SK-N-SH (cell line): ENCODE results near the gene ABHD17B. TPM values are rescaled to one million over a fixed set of nuclear protein-coding genes. Genes with fewer than 3 reads are reported as not detected.

ENCODE experiments used
- CTCF ChIA-PET: fragments of 300-600, 350-600 bp; formaldehyde crosslinking; extraction: SDS; loops from one replicate; lab custom pipeline; 2021; lab: Yijun Ruan, JAX
- POLR2A ChIA-PET: fragments of 350-600 bp; sonication (Branson Sonifier 250); formaldehyde crosslinking; extraction: SDS; loops from one replicate; lab custom pipeline; 2020; ENCODE audit warnings: antibody characterized with exemption, inconsistent platforms; lab: Yijun Ruan, JAX
- DNase-seq: peaks from one replicate; pipeline ENCODE4 v3.0.0; 2012
- H2AFZ ChIP-seq: fragments of 200-600 bp; sonication (generic); 2 replicates; pipeline ENCODE4 v1.8.1; 2016; ENCODE audit warnings: antibody characterized with exemption, mild to moderate bottlenecking, low read depth
- H3F3A ChIP-seq: fragments of 200-600 bp; sonication (generic); replicated peaks from 2 replicates; pipeline ENCODE3; 2016; ENCODE audit warnings: antibody characterized with exemption, mild to moderate bottlenecking; ENCODE audit not compliant: insufficient read depth
- H3K27ac ChIP-seq, 2 experiments: fragments of 200-500 bp in 1 of 2; fragments of 200-600 bp in 1 of 2; sonication (Bioruptor generic) in 1 of 2; sonication (generic), shearing (Covaris generic) in 1 of 2; 2 replicates each; pipeline versions ENCODE4 v1.5.1 to v1.6.1; 2014 to 2016; ENCODE audit warnings: low read depth in 2 of 2, inconsistent platforms in 1 of 2, low read length in 1 of 2, mild to moderate bottlenecking in 1 of 2, mixed read lengths in 1 of 2
- H3K27me3 ChIP-seq: fragments of 200-600 bp; sonication (generic), shearing (Covaris generic); 2 replicates; pipeline ENCODE4 v1.6.1; 2016; ENCODE audit warnings: mixed run types; ENCODE audit not compliant: insufficient read depth
- H3K36me3 ChIP-seq, 2 experiments: fragments of 200-500 bp in 1 of 2; fragments of 200-600 bp in 1 of 2; sonication (Bioruptor generic) in 1 of 2; sonication (generic) in 1 of 2; replicated peaks in 1 of 2; 2 replicates each; pipeline versions ENCODE3 to v1.5.1; 2014 to 2016; ENCODE audit warnings: low read length in 1 of 2, mild to moderate bottlenecking in 1 of 2; ENCODE audit not compliant: insufficient read depth in 2 of 2, control insufficient read depth in 1 of 2
- H3K4me1 ChIP-seq, 2 experiments: fragments of 200-500 bp in 1 of 2; fragments of 200-600 bp in 1 of 2; sonication (Bioruptor generic) in 1 of 2; sonication (generic), shearing (Covaris generic) in 1 of 2; 2 replicates each; pipeline versions ENCODE4 v1.5.1 to v1.6.1; 2014 to 2016; ENCODE audit warnings: low read depth in 1 of 2, low read length in 1 of 2, mixed run types in 1 of 2; ENCODE audit not compliant: insufficient read depth in 2 of 2, control insufficient read depth in 1 of 2
- H3K4me2 ChIP-seq: fragments of 200-600 bp; sonication (generic), shearing (Covaris generic); 2 replicates; pipeline ENCODE4 v1.6.1; 2017; ENCODE audit warnings: mixed run types
- H3K4me3 ChIP-seq, 2 experiments: fragments of 200-500 bp in 1 of 2; fragments of 200-600 bp in 1 of 2; sonication (Bioruptor generic) in 1 of 2; sonication (generic), shearing (Covaris generic) in 1 of 2; 2 replicates each; pipeline versions ENCODE4 v1.5.1 to v1.8.1; 2014 to 2016; ENCODE audit warnings: low read depth in 2 of 2, inconsistent platforms in 1 of 2, low read length in 1 of 2, mild to moderate bottlenecking in 1 of 2, mixed read lengths in 1 of 2, moderate library complexity in 1 of 2
- H3K79me2 ChIP-seq: fragments of 200-600 bp; sonication (generic); 2 replicates; pipeline ENCODE4 v1.8.1; 2017; ENCODE audit warnings: mild to moderate bottlenecking; ENCODE audit not compliant: insufficient read depth
- H3K9ac ChIP-seq: fragments of 200-600 bp; sonication (generic); 2 replicates; pipeline ENCODE4 v1.6.1; 2017; ENCODE audit warnings: mixed run types
- H3K9me2 ChIP-seq: fragments of 200-600 bp; sonication (generic); 2 replicates; pipeline ENCODE4 v1.6.1; 2017; ENCODE audit warnings: mixed run types
- H3K9me3 ChIP-seq: fragments of 200-600 bp; sonication (generic); 2 replicates; pipeline ENCODE4 v1.6.1; 2017; ENCODE audit warnings: mixed run types, mild to moderate bottlenecking, moderate library complexity
- H4K20me1 ChIP-seq: fragments of 200-600 bp; sonication (generic); 2 replicates; pipeline ENCODE4 v1.6.1; 2017; ENCODE audit warnings: mild to moderate bottlenecking, mixed run types; ENCODE audit not compliant: insufficient read depth
- CHD2 ChIP-seq: fragments of 150-350 bp; IDR thresholded peaks from 2 replicates; pipeline ENCODE4 v1.6.1; 2018; ENCODE audit warnings: low read length; ENCODE audit not compliant: partially characterized antibody
- ELF1 ChIP-seq: IDR thresholded peaks from 2 replicates; pipeline ENCODE4 v1.4.0; 2012
- EP300 ChIP-seq, 2 experiments: IDR thresholded peaks; 2 replicates each; pipeline versions ENCODE4 v1.4.0 to v1.6.1; 2012; ENCODE audit warnings: borderline replicate concordance in 1 of 2, low read depth in 1 of 2, low read length in 1 of 2
- GABPA ChIP-seq: IDR thresholded peaks from 2 replicates; pipeline ENCODE4 v1.4.0; 2012; ENCODE audit warnings: low read depth, mild to moderate bottlenecking
- GATA2 ChIP-seq: sonication (generic); formaldehyde crosslinking; IDR thresholded peaks from 2 replicates; pipeline ENCODE4 v1.5.0; 2020; ENCODE audit warnings: mild to moderate bottlenecking, missing genetic modification reagents
- MEF2A ChIP-seq: IDR thresholded peaks from 2 replicates; pipeline ENCODE4 v1.4.0; 2012; ENCODE audit warnings: low read depth, borderline replicate concordance
- MXI1 ChIP-seq: IDR thresholded peaks from 2 replicates; pipeline ENCODE4 v1.6.1; 2012; ENCODE audit warnings: mild to moderate bottlenecking, low read depth, low read length, improper control_type of control experiment
- RAD21 ChIP-seq: IDR thresholded peaks from 2 replicates; pipeline ENCODE4 v1.6.1; 2012; ENCODE audit warnings: mild to moderate bottlenecking, low read length
- RCOR1 ChIP-seq: fragments of 150-350 bp; IDR thresholded peaks from 2 replicates; pipeline ENCODE4 v1.6.1; 2017; ENCODE audit warnings: antibody characterized with exemption, low read length
- RFX5 ChIP-seq: IDR thresholded peaks from 2 replicates; pipeline ENCODE4 v1.6.1; 2012; ENCODE audit warnings: mild to moderate bottlenecking, improper control_type of control experiment, low read length
- RXRA ChIP-seq: IDR thresholded peaks from 2 replicates; pipeline ENCODE4 v1.4.0; 2012; ENCODE audit warnings: low read depth, mild to moderate bottlenecking, borderline replicate concordance
- SIN3A ChIP-seq: IDR thresholded peaks from 2 replicates; pipeline ENCODE4 v1.6.1; 2012; ENCODE audit warnings: low read depth, mild to moderate bottlenecking, low read length, moderate library complexity, borderline replicate concordance
- TCF12 ChIP-seq: IDR thresholded peaks from 2 replicates; pipeline ENCODE4 v1.4.0; 2012
- TEAD4 ChIP-seq: IDR thresholded peaks from 2 replicates; pipeline ENCODE4 v1.4.0; 2012; ENCODE audit warnings: mild to moderate bottlenecking, borderline replicate concordance; ENCODE audit not compliant: insufficient read depth
- YY1 ChIP-seq: IDR thresholded peaks from 2 replicates; pipeline ENCODE4 v1.4.0; 2012; ENCODE audit warnings: low read depth, mild to moderate bottlenecking
- WGBS: methylation state at CpG from one replicate; pipeline ENCODE4 v1.1.6; 2017; ENCODE audit warnings: low lambda C conversion rate; 5-methylcytosine and 5-hydroxymethylcytosine counted together
- polyA plus RNA-seq, 3 experiments: library from polyadenylated mRNA; depleted of rRNA; stranded (reverse); fragments of >200 nt; gene quantifications; 2 replicates each; pipeline ENCODE4 v1.2.3, GENCODE V29; 2012
- TF ChIP-seq, protein P1 (sequence below): fragments of 150-350 bp; IDR thresholded peaks from 2 replicates; pipeline ENCODE4 v1.6.1; 2017; ENCODE audit warnings: antibody characterized with exemption, low read length, low read depth, borderline replicate concordance
- TF ChIP-seq, protein P2 (sequence below): IDR thresholded peaks from 2 replicates; pipeline ENCODE4 v1.4.0; 2012; ENCODE audit warnings: low read depth, borderline replicate concordance
- TF ChIP-seq, protein P3 (sequence below): IDR thresholded peaks from 2 replicates; pipeline ENCODE4 v1.4.0; 2012; ENCODE audit warnings: low read depth
- TF ChIP-seq, protein P4 (sequence below): fragments of 200-600 bp; sonication (generic); IDR thresholded peaks from 2 replicates; pipeline ENCODE4 v1.6.1; 2017; ENCODE audit warnings: antibody characterized with exemption, mild to moderate bottlenecking, moderate library complexity
- TF ChIP-seq, protein P5 (sequence below): fragments of 150-350 bp; IDR thresholded peaks from 2 replicates; pipeline ENCODE4 v1.6.1; 2016; ENCODE audit warnings: mild to moderate bottlenecking, low read depth, low read length

The ABHD17B gene
- polyA plus RNA-seq, 1 of the 3 experiments (the other 2 are of a cell fraction) = 7.3 TPM

DNA sequence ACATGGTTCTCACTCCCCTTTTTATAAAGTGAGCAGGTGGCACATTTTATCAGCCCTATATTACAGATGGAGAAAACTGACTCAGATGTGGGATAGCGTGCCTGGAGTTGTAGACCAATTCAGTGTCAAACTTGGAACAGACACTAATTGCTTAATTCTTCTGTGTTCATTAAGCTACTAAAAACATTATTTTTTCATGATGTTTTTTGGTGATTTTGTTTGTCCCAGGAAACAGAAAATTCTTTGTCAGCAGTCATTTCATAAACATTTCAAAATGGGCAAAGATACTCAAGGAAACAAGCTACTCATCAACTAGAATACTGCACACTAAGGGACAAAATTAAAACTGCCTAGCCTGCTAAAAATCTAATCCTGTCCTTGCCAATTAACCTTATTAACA, 2.2 kb downstream of the ABHD17B start:
- H3K4me1 ChIP-seq = peaks cover 0 to 7% of the 10 kb centered on the region in 2 experiments; a peak in 2 of 4 replicates
- peaks cover 50% of the 10 kb centered on the region for H4K20me1 ChIP-seq
- peak overlapping the region; percentile 83 for H3K4me2 ChIP-seq
- no peaks in the 10 kb centered on the region for H3K9me2 ChIP-seq
- no peaks in the 10 kb centered on the region for H3K27me3 ChIP-seq
- TF ChIP-seq, protein P1, sequence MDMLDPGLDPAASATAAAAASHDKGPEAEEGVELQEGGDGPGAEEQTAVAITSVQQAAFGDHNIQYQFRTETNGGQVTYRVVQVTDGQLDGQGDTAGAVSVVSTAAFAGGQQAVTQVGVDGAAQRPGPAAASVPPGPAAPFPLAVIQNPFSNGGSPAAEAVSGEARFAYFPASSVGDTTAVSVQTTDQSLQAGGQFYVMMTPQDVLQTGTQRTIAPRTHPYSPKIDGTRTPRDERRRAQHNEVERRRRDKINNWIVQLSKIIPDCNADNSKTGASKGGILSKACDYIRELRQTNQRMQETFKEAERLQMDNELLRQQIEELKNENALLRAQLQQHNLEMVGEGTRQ = no peak
- TF ChIP-seq GATA2 (CRISPR knock-in tag) (no peak), YY1 (no peak), EP300 (IDR thresholded peaks at IDR 0.05; ENCODE audit: borderline replicate concordance in 1 of 2, low read depth in 1 of 2, low read length in 1 of 2) (no peak), RFX5 (no peak), SIN3A (no peak), ELF1 (no peak), TCF12 (no peak), RCOR1 (no peak), MEF2A (no peak), TEAD4 (no peak), GABPA (no peak), CHD2 (no peak), MXI1 (no peak), RXRA (no peak), RAD21 (no peak)
- TF ChIP-seq, protein P2, sequence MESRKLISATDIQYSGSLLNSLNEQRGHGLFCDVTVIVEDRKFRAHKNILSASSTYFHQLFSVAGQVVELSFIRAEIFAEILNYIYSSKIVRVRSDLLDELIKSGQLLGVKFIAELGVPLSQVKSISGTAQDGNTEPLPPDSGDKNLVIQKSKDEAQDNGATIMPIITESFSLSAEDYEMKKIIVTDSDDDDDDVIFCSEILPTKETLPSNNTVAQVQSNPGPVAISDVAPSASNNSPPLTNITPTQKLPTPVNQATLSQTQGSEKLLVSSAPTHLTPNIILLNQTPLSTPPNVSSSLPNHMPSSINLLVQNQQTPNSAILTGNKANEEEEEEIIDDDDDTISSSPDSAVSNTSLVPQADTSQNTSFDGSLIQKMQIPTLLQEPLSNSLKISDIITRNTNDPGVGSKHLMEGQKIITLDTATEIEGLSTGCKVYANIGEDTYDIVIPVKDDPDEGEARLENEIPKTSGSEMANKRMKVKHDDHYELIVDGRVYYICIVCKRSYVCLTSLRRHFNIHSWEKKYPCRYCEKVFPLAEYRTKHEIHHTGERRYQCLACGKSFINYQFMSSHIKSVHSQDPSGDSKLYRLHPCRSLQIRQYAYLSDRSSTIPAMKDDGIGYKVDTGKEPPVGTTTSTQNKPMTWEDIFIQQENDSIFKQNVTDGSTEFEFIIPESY = no peak
- TF ChIP-seq, protein P3, sequence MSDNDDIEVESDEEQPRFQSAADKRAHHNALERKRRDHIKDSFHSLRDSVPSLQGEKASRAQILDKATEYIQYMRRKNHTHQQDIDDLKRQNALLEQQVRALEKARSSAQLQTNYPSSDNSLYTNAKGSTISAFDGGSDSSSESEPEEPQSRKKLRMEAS = no peak
- TF ChIP-seq, protein P4, sequence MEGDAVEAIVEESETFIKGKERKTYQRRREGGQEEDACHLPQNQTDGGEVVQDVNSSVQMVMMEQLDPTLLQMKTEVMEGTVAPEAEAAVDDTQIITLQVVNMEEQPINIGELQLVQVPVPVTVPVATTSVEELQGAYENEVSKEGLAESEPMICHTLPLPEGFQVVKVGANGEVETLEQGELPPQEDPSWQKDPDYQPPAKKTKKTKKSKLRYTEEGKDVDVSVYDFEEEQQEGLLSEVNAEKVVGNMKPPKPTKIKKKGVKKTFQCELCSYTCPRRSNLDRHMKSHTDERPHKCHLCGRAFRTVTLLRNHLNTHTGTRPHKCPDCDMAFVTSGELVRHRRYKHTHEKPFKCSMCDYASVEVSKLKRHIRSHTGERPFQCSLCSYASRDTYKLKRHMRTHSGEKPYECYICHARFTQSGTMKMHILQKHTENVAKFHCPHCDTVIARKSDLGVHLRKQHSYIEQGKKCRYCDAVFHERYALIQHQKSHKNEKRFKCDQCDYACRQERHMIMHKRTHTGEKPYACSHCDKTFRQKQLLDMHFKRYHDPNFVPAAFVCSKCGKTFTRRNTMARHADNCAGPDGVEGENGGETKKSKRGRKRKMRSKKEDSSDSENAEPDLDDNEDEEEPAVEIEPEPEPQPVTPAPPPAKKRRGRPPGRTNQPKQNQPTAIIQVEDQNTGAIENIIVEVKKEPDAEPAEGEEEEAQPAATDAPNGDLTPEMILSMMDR = no peak
- TF ChIP-seq, protein P5, sequence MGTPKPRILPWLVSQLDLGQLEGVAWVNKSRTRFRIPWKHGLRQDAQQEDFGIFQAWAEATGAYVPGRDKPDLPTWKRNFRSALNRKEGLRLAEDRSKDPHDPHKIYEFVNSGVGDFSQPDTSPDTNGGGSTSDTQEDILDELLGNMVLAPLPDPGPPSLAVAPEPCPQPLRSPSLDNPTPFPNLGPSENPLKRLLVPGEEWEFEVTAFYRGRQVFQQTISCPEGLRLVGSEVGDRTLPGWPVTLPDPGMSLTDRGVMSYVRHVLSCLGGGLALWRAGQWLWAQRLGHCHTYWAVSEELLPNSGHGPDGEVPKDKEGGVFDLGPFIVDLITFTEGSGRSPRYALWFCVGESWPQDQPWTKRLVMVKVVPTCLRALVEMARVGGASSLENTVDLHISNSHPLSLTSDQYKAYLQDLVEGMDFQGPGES = no peak
- CTCF ChIA-PET = interaction anchor here (0.7 kb wide), 1 partner anchor 116 kb away, joined by 3 read pairs; no protein-coding TSS in a partner anchor
- H3K27ac ChIP-seq = peak overlapping the region in 1 of 2 experiments; percentile 85; a peak in 1 of 4 replicates
- POLR2A ChIA-PET = no interaction called here
- no peaks in the 10 kb centered on the region for H3K9me3 ChIP-seq
- WGBS = 39% methylated on average over 1 of the region's 1 CpG
- peaks cover 13% of the 10 kb centered on the region for H3F3A ChIP-seq
- peaks cover 82% of the 10 kb centered on the region for H3K79me2 ChIP-seq
- peak overlapping the region; percentile 88; the same call in 1 of the 2 replicates for H3K9ac ChIP-seq
- no peaks in the 10 kb centered on the region for H3K36me3 ChIP-seq
- peak overlapping the region; percentile 73 to 91 for H3K4me3 ChIP-seq
- H2AFZ ChIP-seq = no peak overlapping the region
- no peak for DNase-seq
